GM19193 (cell line): ENCODE measurements around the gene SPAG6.

Experiments
- POLR2A ChIP-seq: IDR thresholded peaks from 4 replicates; pipeline ENCODE4 v1.6.1; 2011; ENCODE audit not compliant: insufficient read depth, insufficient read length; ENCODE audit errors: extremely low read depth

SPAG6 gene

DNA sequence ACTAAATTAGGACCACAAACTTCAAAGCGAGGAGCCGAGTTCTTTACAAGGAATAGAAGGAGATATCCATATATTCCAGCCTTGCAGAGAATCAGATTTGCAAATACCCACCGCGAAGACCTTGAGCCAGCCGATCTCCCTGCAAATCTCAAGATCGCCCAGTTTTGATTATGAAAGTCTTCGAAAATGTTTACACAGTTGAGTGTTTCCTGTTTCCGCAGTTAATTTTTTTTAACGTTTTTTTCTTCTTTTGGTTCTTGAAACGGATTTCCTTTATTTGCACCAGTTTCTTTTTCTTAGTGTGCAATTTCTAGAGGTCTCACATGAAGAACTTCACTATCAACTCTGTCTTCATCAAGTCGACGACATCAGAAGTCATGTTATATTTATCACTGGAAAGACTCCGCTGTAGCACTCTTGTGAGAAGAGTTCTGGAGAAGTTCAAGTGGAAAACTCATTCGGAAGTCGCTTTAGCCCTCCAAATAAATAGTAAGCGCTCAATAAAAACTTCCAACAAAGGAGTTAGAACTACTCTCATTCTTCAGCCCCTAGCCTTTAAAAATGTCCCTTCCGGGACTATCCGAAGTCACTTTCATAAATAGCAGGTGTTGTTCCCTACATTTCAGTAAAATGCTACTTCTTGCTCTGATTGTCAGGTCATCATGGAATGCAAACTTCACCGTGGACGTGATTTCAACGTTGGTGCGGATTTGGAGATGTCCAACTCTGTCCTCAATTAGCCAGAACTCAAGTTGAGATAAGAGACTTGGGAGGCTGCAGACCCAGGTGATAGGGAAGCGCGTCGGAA, 11.9 kb upstream of the SPAG6 start:
- TF ChIP-seq POLR2A, result no peak

DNA sequence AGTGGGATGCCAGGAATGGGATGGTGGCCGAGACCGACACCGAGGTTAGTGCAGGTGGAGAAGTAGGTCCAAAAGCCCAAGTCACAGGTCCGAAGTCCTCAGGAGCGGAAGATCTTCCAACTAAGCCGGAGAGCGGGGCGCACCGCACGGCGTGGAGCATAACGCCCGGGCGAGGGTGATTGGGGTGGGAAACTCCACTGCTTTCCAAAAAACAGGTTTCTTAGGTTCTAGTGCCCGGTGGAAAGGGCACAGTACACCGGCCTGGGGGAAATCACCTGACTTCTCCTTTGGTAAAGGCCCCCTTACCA, 11.4 kb upstream of the SPAG6 start:
- no peak for TF ChIP-seq POLR2A

DNA sequence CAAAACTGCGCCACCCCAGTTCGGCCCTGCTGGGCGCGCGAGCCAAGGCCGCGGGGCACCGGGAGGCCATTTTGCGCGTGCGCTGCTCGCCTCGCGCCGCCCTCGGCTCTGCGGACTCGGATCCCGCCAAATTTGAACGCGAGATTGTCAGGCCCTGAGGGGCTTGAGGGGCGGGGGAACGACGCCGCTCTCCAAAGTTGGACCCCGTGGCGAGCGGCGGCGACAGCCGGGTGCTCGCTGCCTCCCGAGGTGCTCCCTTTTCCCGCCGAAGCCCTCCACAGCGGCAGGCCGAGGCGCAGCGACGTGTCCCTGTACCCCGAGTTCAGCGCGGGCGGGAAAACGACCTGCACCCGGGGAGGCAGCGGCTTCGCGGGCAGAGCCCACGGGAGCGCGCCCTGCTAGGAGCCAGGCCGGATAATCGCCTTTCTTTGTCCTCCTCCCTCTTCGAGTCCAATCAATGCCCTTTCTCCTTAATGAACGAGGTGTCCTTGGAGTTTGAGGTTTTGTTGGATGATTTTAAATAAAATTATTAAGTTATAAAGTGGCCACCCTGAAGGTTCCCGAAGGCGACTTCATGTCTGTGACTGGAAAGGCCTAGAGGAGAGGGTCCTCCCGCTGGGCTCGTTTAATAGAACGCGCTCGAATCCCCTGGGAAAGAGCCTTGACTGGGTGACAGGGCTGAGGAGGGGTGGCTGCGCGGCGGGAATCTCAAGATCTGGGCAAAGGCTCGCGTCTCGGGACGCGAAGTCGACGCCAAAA, 10.7 kb upstream of the SPAG6 start:
- TF ChIP-seq POLR2A, result no peak

DNA sequence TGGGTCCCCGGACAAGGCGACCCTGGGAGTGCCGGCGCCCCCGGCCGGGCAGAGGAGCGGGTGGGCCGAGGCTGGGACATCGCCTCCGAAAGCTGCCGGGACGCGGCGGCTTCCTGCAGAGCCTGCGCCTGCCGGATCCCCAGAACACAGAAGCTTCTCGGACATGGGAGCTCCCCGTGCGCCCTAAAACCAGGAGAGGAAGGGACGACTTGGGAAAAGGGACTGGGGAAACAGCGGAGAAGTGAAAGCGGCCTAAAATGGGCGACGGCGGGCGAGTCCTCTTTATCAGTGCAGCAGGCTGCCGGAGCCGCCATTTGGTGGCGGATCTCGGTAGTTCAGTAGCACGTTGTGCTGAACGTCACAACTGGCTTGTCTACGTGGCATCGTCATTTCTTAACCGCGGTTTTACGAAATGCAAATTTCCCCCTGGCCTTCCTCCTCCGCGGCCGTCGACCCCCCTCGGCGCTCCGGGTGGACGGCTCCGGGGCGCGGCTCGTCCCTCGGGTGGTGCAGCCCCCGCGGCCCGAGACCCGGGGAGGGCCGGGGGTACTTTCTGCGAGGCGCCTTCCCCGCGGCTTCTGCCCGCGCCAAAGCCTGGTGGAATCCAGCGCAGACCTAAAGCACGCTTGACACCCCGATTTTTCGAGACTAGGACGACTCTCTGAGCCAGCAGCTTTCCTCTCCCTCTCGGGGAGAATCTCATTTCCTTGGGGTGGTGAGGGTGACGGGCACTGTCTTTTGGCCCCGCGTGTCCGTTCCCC, 9.9 kb upstream of the SPAG6 start:
- peak; percentile 83 for TF ChIP-seq POLR2A

DNA sequence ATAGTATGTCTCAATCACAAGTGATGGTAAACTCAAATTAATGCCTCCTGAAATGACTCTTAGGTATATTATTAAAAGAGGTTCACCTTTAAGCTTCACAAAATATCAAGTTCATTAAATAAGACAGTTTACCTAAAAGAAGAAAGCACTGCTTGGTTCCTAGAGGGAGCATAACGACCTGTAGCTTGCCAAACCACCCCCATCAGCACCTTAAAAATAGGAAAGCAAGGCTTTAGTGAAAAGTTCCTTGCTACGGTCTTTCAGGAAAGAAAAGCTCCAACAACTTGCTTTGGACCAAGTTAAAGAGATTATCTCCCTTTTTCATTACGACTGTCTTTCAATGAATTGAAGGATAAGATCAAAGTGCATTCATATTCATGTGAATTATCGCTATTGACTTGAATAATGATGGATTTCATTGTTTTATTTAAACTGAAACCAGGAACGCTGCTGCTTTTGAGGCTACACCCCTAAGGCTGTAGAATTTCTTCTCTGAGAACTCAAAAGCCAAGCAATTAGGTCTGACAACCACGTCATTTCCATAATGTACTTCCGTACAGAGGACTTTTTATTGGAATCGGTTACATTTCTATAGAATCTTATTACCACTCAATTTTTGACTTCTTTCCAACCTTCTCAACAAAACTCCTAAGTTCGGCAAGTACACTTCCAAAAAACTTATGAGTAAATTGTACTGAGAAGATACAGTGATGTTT, 7.0 kb upstream of the SPAG6 start:
- TF ChIP-seq POLR2A, result no peak

DNA sequence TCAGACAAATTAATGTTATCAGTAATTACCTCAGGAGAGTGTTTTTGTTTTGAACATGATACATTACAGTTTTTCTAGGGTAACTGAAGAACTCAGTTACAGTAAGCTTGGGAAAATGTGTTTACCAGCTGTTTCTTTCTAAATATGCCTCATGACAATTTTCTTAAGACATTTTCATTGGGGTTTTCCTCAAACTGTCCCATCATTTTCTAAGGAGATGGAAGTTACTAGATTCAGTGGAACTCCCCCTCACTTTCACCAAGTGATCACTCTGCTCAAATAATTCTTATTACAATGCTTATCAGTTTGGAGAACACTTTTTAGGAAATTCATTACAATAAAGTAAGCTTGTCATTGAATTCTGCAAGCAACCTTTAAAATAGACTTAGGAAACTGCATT, 6.4 kb upstream of the SPAG6 start:
- TF ChIP-seq POLR2A, result no peak

DNA sequence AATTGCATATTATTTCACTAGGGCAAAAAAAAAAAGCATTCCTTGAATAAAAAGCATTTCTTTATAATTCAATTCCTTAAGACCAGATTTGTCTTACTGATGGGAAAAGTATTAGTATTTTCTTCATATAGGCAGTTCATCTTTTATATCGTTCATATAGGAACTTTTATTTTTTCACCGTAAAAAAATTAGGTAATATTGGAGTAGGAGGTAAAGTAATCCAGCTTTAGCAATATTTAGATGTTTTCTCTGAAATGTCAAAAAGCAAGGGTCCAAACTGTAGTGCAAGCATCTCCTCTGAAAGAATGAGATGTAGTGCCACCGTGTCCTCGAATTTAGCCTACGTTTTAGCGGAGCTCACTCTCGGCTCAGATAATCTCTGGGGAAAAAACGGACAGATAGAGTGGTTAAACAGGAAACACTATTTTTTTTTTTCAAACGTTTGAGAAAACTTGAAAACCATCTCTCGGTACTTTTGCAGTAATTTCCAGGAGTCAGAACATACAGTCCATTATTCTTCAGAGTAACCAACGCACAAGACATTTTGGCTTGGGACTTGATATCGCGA, 5.5 kb upstream of the SPAG6 start:
- TF ChIP-seq POLR2A, result no peak

DNA sequence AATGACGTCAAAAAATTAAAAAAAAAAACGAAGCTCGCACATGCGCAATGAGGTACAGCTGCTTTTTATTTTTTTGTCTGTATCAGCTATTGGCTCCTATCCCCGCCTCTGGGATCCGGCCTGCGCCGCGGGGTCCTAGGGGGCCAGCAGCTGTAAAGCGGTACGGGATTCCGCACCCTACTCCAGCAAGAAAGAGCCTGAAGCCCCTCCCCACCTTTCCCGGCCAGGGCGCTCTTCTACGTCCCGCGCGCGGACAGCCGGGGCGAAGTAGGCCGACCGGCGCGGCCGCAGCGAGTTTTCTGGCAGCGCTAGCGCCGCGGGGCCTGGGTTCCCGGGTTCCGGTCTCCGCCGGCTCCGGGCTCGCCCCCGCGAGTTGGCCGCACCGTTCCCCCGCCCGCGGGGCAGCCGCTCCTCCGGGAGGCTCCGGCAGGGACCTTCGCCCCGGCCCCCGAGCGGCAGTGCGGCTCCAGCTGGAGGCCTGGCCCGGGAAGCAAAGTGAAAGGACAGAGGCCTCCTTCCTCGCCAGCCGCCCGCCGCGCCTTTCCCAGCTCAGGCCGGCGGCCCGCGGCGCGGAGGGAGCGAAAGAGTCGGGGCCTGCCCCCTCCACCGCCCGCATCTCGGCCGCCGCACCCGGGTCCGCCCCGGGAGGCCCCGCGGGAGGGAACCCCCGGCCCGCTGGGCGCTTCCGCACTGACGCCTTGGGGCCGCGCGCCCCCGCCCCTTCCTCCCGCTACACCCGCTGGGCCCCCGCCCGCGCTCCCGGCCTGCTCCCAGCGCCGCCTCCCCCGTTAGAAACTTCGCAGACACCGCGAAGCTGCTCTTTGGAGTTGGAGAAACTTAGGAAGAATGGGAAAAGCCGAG, 4.7 kb upstream of the SPAG6 start:
- peak; percentile 73 for TF ChIP-seq POLR2A

DNA sequence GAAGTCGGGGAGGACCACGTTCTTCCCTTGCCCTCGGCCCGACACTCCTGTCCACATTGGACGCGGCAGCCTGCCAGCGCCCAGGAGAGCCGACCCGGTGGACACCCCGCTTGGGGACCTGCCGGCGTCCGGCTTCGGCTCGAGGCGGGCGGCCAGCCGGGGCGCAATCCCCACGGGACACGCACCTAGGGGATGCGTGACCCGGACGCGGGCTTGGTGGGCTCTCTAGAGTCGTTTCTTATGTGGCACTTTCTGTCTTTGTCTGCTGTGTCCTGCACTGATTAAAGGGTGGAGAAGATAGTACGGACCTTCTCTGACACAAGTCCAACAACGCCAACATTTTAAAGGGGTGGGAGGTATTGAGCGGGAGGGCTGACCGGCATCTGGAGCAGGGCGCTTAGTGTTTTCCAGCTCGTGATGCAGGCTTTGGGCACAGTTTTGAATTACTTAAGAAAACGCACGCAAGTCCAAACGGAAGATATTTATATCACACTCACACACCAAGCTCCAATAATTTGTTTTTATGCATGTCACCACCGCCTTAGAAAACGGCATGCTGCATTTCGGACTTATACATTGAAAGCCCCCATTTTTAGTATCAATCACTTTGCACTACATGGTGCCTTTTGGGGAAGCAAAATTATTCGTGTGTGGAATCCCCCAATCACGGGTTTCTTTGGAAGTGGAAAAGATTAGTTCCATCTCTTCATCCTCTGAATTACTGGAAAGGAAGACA, 3.9 kb upstream of the SPAG6 start:
- no peak for TF ChIP-seq POLR2A

DNA sequence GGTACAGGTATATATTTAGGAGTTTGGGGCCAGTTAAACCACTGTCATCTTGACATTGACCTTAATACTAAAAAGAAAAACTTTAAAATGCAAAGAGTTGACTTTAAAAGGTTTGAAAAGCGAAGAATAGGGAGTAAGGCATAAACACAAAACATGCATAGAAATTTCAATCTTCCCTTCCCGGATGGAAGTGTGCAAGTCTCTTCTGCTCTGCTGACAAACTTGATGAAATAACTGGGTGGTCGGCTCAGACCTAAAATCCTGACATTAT, 3.4 kb upstream of the SPAG6 start:
- no peak for TF ChIP-seq POLR2A

DNA sequence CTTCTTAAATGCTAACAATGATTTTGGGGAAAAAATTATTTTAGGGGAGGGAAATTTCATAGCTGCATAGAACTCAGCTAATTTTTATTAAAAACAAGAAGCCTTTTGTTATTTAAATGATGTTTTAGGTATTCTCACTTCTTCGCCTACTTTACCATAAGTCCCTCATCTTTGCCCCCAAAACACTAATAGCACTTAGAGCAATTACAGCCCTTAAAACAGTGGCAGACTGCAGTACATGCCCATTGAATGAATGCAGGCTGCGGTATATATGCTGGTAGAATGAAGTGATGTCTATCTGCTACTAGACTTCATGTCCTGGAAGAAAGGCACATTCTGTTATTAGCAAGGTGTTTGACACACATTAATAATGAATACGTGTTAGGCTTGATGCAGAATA, 2.9 kb upstream of the SPAG6 start:
- TF ChIP-seq POLR2A, result no peak

DNA sequence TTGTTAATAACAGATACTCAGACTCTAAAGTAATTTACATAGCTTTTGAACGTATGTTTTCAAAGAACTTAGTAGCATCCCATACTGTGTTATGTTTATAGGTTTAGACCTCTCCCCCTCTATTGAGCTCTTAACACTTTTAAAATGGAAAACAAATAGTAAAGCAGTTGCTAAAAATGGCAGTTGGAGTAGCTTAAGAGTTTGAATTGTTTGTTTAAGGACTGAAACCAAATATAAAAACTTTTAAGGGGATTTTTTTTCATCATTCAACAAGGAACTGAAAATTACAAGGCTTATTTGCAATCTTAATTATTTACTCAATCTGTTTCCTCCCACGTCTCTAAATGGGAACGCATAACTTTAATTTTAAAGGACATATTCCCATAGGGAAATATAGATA, 1.6 kb upstream of the SPAG6 start:
- TF ChIP-seq POLR2A, result no peak

DNA sequence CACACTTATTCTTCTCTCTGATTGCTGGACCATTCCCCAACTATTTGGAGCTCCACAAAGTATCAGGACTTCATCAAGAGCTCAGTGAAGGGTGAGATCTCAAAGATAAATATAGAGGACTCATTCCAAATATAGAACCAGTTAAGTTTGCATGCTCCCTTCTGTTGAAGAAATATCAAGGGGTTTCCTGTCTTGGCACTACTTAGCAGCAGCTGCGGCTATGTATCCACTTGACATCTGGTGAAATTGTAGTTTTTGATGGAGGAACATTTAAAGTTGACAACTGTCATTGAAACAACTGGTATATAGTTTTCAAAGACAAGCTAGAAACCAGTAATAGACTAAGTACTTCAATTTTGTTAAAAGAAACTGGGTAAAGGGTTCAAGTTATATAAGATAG, 1.0 kb upstream of the SPAG6 start:
- TF ChIP-seq POLR2A, result no peak
